PFSK-1 (cell line): ENCODE results near the gene KIRREL3.

Source experiments
- FOXP2 ChIP-seq: optimal IDR thresholded peaks from 2 replicates; pipeline ENCODE3; 2011; ENCODE audit warnings: borderline replicate concordance, control low read depth, inconsistent platforms; ENCODE audit not compliant: insufficient read depth; ENCODE audit errors: extremely low read length, extremely low read depth
- POLR2AphosphoS5 ChIP-seq: IDR thresholded peaks from 2 replicates; pipeline ENCODE4 v1.6.1; 2012; ENCODE audit warnings: low read depth, mild to moderate bottlenecking, control low read depth, low read length, moderate library complexity
- REST ChIP-seq, 2 experiments: IDR thresholded peaks; 2 replicates each; pipeline versions ENCODE4 v1.6.1 to v1.8.0; 2011 to 2012; ENCODE audit warnings: low read depth in 2 of 2, low read length in 2 of 2, control low read depth in 1 of 2, inconsistent platforms in 1 of 2, mild to moderate bottlenecking in 1 of 2, moderate library complexity in 1 of 2; ENCODE audit not compliant: insufficient read depth in 1 of 2
- SIN3A ChIP-seq: IDR thresholded peaks from 2 replicates; pipeline ENCODE4 v1.6.1; 2012; ENCODE audit warnings: mild to moderate bottlenecking, low read length, moderate library complexity, borderline replicate concordance; ENCODE audit not compliant: insufficient read depth
- TAF1 ChIP-seq: IDR thresholded peaks from 2 replicates; pipeline ENCODE4 v1.6.1; 2012; ENCODE audit warnings: low read length, control low read depth, borderline replicate concordance; ENCODE audit not compliant: insufficient read depth

DNA sequence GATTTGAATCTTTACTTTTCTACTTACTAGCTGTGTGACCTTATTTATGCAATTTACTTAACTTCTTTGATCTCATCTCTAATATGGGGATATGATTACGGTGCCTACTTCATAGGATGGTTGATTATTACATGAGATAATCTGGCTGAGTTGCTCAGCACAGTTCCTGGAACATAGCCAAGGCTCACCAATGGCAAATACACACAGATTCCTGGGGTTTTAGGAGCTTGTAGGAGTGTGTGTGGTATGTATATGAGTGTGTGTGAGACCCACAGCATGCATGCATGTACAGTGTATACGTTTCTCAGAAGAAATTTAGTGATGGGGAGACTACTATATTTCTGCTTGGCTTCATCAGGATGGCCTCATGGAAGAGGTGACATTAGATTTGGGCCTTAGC lies 256.9 kb downstream of the KIRREL3 start:
- no peak for TF ChIP-seq REST (IDR thresholded peaks at IDR 0.05; ENCODE audit: insufficient read depth in 1 of 2, low read depth in 2 of 2, low read length in 2 of 2)
- TF ChIP-seq POLR2AphosphoS5 = no peak
- no peak for TF ChIP-seq SIN3A
- TF ChIP-seq FOXP2 = no peak
- no peak for TF ChIP-seq TAF1
